Measurements from ENCODE around the gene WIPI1. TPM values are rescaled to one million over a fixed set of nuclear protein-coding genes. Genes with fewer than 3 reads are reported as not detected.

Gene WIPI1
- total RNA-seq, 1 donor from 2014 or later = 38.1 TPM

DNA sequence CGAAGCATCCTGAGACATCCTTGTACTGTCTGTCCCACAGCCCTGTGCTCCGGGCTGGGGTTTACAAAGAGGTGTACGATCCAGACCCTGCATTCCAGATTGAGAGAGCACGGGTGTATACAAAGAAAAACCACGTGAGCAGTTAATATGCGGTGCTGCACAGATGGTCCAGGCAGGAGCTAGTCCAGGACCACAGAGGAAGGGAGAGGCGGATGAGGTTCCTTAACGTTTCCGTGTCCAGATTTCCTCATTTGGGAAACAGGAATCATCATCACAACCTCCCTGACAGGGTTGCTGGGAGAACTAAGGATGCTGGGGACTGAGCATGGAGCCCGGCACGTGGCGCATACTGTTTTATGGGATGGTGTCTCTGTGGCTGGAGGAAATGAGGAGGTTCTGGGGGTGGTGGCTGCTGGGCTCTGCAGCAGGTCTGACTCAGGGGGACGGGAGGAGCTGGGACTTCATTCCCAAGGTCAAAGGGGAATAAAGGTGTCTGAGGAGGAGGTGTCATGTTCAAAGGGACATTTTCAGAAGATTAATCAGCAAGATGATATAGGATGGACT lies 26.2 kb downstream of the WIPI1 start:
- ATAC-seq (no peak), DNase-seq (no peak)
- H3K27me3 ChIP-seq = no peaks in the 10 kb centered on the region
- H3K4me3 ChIP-seq = no peak overlapping the region
- TF ChIP-seq CTCF (IDR thresholded peaks at IDR 0.05) = no peak
- intact Hi-C loops (cut with DNase I) = loop anchor here (10.0 kb wide), 1 partner anchor 166 kb away; no protein-coding TSS in a partner anchor
- H3K36me3 ChIP-seq = peaks cover 95% of the 10 kb centered on the region
- H3K27ac ChIP-seq = no peak overlapping the region
- peaks cover 3% of the 10 kb centered on the region for H3K4me1 ChIP-seq
- no peaks in the 10 kb centered on the region for H3K9me3 ChIP-seq

- no peak for TF ChIP-seq CTCF (IDR thresholded peaks at IDR 0.05)
- Histone ChIP-seq H3K36me3 (peaks cover 92% of the 10 kb centered on the region), H3K9me3 (no peaks in the 10 kb centered on the region), H3K27ac (no peak overlapping the region), H3K4me3 (no peak overlapping the region), H3K27me3 (no peaks in the 10 kb centered on the region), H3K4me1 (no peaks in the 10 kb centered on the region)
- DNase-seq = no peak
- no peak for ATAC-seq
- intact Hi-C loops (cut with DNase I) = loop anchor here (10.0 kb wide), 1 partner anchor 165 kb away; no protein-coding TSS in a partner anchor
Measured at GRCh38 chr17:68429881-68430280, 27.4 kb downstream of the WIPI1 start.

GRCh38 chr17:68428498-68429172 lies 28.7 kb downstream of the WIPI1 start:
- no peaks in the 10 kb centered on the region for H3K27me3 ChIP-seq
- no peak for TF ChIP-seq CTCF (IDR thresholded peaks at IDR 0.05)
- peaks cover 86% of the 10 kb centered on the region for H3K36me3 ChIP-seq
- H3K27ac ChIP-seq = no peak overlapping the region
- intact Hi-C loops (cut with DNase I) = no loop called here
- ATAC-seq (no peak), DNase-seq (no peak)
- no peak overlapping the region for H3K4me3 ChIP-seq
- H3K4me1 ChIP-seq = no peaks in the 10 kb centered on the region
- H3K9me3 ChIP-seq = no peaks in the 10 kb centered on the region

GRCh38 chr17:68427575-68427974 lies 29.7 kb downstream of the WIPI1 start:
- Histone ChIP-seq H3K27me3 (no peaks in the 10 kb centered on the region), H3K36me3 (peaks cover 87% of the 10 kb centered on the region), H3K4me3 (no peak overlapping the region), H3K9me3 (no peaks in the 10 kb centered on the region), H3K4me1 (no peaks in the 10 kb centered on the region), H3K27ac (no peak overlapping the region)
- no peak for TF ChIP-seq CTCF (IDR thresholded peaks at IDR 0.05)
- intact Hi-C loops (cut with DNase I) = no loop called here
- DNase-seq = no peak
- no peak for ATAC-seq

DNA sequence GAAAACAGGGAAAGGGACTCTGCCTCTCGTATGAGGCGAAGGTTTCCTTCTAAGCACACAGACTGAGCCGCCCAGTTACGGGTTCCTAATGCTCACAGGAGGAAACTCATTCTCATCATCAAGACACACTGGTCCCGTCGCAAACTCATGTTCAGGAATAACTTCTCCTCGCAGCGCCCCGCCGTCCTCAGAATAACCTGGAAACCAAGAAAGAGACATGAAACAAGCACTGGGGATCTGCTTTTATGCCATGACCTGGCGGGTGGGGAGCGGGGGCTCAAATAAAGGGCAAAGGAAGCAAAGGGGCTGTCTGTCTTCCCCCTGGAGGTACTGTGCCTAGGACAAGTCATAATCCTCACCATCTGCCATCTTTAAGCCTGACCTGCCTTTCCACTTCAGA lies 31.3 kb downstream of the WIPI1 start:
- no peak overlapping the region for H3K27ac ChIP-seq
- DNase-seq = no peak
- H3K9me3 ChIP-seq = no peaks in the 10 kb centered on the region
- peaks cover 83% of the 10 kb centered on the region for H3K36me3 ChIP-seq
- H3K27me3 ChIP-seq = no peaks in the 10 kb centered on the region
- no peak overlapping the region for H3K4me3 ChIP-seq
- intact Hi-C loops (cut with DNase I) = no loop called here
- H3K4me1 ChIP-seq = no peaks in the 10 kb centered on the region
- no peak for ATAC-seq
- no peak for TF ChIP-seq CTCF (IDR thresholded peaks at IDR 0.05)

Measured in upper lobe of right lung (tissue), 1 donor.